HepG2 (cell line): ENCODE results near the gene IPO5. TPM values are rescaled to one million over a fixed set of nuclear protein-coding genes. Genes with fewer than 3 reads are reported as not detected.

Experiments used
- ARID3A ChIP-seq: IDR thresholded peaks from 2 replicates; pipeline ENCODE4 v1.6.1; 2012; ENCODE audit warnings: low read depth, low read length, improper control_type of control experiment
- BRD4 ChIP-seq: sonication (generic); formaldehyde crosslinking; IDR thresholded peaks from 2 replicates; pipeline ENCODE4 v1.4.0; 2020; ENCODE audit warnings: missing genetic modification reagents
- DMAP1 ChIP-seq: IDR thresholded peaks from 2 replicates; pipeline ENCODE4 v1.6.1; 2016
- DRAP1 ChIP-seq: IDR thresholded peaks from 2 replicates; pipeline ENCODE4 v1.6.1; 2016; ENCODE audit warnings: missing genetic modification reagents, missing compliant biosample characterization
- EZH2 ChIP-seq: conservative IDR thresholded peaks from 2 replicates; pipeline ENCODE4 v1.6.1; 2012; ENCODE audit warnings: mild to moderate bottlenecking, low read depth, low read length, moderate library complexity
- FOSL1 ChIP-seq: sonication (generic); formaldehyde crosslinking; IDR thresholded peaks from 2 replicates; pipeline ENCODE4 v1.9.0; 2021; ENCODE audit warnings: missing genetic modification reagents, borderline replicate concordance
- JARID2 ChIP-seq: sonication (generic); formaldehyde crosslinking; IDR thresholded peaks from 2 replicates; pipeline ENCODE4 v1.8.1; 2023; ENCODE audit warnings: missing genetic modification reagents, inconsistent platforms; ENCODE audit not compliant: insufficient replicate concordance
- KDM6A ChIP-seq: IDR thresholded peaks from 2 replicates; pipeline ENCODE4 v1.6.1; 2016; ENCODE audit warnings: low read depth
- MTA3 ChIP-seq: sonication (generic); formaldehyde crosslinking; IDR thresholded peaks from 2 replicates; pipeline ENCODE4 v1.4.0; 2020; ENCODE audit warnings: missing genetic modification reagents
- NFKB2 ChIP-seq: sonication (generic); formaldehyde crosslinking; IDR thresholded peaks from 2 replicates; pipeline ENCODE4 v1.4.0; 2020; ENCODE audit warnings: missing genetic modification reagents, borderline replicate concordance
- NKX3-1 ChIP-seq: sonication (generic); formaldehyde crosslinking; IDR thresholded peaks from 2 replicates; pipeline ENCODE4 v1.5.0; 2020; ENCODE audit warnings: missing genetic modification reagents
- NRL ChIP-seq: sonication (generic); formaldehyde crosslinking; IDR thresholded peaks from 2 replicates; pipeline ENCODE4 v1.5.0; 2020; ENCODE audit warnings: missing genetic modification reagents, mild to moderate bottlenecking, moderate library complexity, borderline replicate concordance
- RXRB ChIP-seq: IDR thresholded peaks from 2 replicates; pipeline ENCODE4 v1.6.1; 2016; ENCODE audit warnings: borderline replicate concordance, missing genetic modification reagents, missing compliant biosample characterization
- SAP130 ChIP-seq: IDR thresholded peaks from 2 replicates; pipeline ENCODE4 v1.6.1; 2016; ENCODE audit warnings: low read depth
- ZBTB44 ChIP-seq: sonication (generic); formaldehyde crosslinking; IDR thresholded peaks from 2 replicates; pipeline ENCODE4 v1.4.0; 2020; ENCODE audit warnings: missing genetic modification reagents
- ZFP90 ChIP-seq: sonication (generic); formaldehyde crosslinking; IDR thresholded peaks from 2 replicates; pipeline ENCODE4 v1.8.0; 2022; ENCODE audit warnings: missing genetic modification reagents, mild to moderate bottlenecking, inconsistent platforms, borderline replicate concordance
- ZIK1 ChIP-seq: sonication (generic); formaldehyde crosslinking; IDR thresholded peaks from 2 replicates; pipeline ENCODE4 v1.5.0; 2020; ENCODE audit warnings: mild to moderate bottlenecking, low read depth, missing genetic modification reagents, borderline replicate concordance
- ZNF251 ChIP-seq: sonication (generic); formaldehyde crosslinking; IDR thresholded peaks from 2 replicates; pipeline ENCODE4 v1.9.0; 2021; ENCODE audit warnings: mild to moderate bottlenecking, missing genetic modification reagents
- ZNF296 ChIP-seq: sonication (generic); formaldehyde crosslinking; conservative IDR thresholded peaks from 2 replicates; pipeline ENCODE4 v1.5.0; 2020; ENCODE audit warnings: mild to moderate bottlenecking, missing genetic modification reagents
- ZNF367 ChIP-seq: sonication (generic); formaldehyde crosslinking; IDR thresholded peaks from 2 replicates; pipeline ENCODE4 v1.4.0; 2020; ENCODE audit warnings: missing genetic modification reagents, borderline replicate concordance
- ZNF704 ChIP-seq: sonication (generic); formaldehyde crosslinking; IDR thresholded peaks from 2 replicates; pipeline ENCODE4 v1.8.1; 2023; ENCODE audit warnings: mild to moderate bottlenecking, inconsistent platforms, moderate library complexity, missing genetic modification reagents, borderline replicate concordance
- ZNF709 ChIP-seq: sonication (generic); formaldehyde crosslinking; IDR thresholded peaks from 2 replicates; pipeline ENCODE4 v1.5.0; 2020; ENCODE audit warnings: mild to moderate bottlenecking, missing genetic modification reagents
- ZNF720 ChIP-seq: sonication (generic); formaldehyde crosslinking; IDR thresholded peaks from 2 replicates; pipeline ENCODE4 v1.4.0; 2020; ENCODE audit warnings: missing genetic modification reagents
- ZNF83 ChIP-seq: sonication (generic); formaldehyde crosslinking; IDR thresholded peaks from 2 replicates; pipeline ENCODE4 v1.4.0; 2020; ENCODE audit warnings: missing genetic modification reagents, mild to moderate bottlenecking, borderline replicate concordance
- ZSCAN22 ChIP-seq: sonication (generic); formaldehyde crosslinking; IDR thresholded peaks from 2 replicates; pipeline ENCODE4 v1.4.0; 2020; ENCODE audit warnings: mild to moderate bottlenecking, missing genetic modification reagents
- polyA plus RNA-seq, 8 experiments: library from polyadenylated mRNA; depleted of rRNA in 3 of 8; stranded (reverse) in 7 of 8; unstranded in 1 of 8; fragments of >200 nt; fragmentation: Illumina TruSeq in 4 of 8; extraction: Trizol in 4 of 8; gene quantifications; 2 replicates each; pipeline versions ENCODE4 v1.2.1 to v1.2.3, GENCODE V29; 2011 to 2016; ENCODE audit warnings: low read depth in 4 of 8, missing spikeins in 1 of 8, mixed read lengths in 1 of 8; ENCODE audit not compliant: insufficient read depth in 1 of 8
- total RNA-seq, 5 experiments: library from RNA; depleted of rRNA; stranded (reverse); fragments of >200 nt; fragmentation: Illumina TruSeq; extraction: Trizol; gene quantifications; 2 replicates each; pipeline ENCODE4 v1.2.3, GENCODE V29; 2016; ENCODE audit warnings: low read depth in 1 of 5

The IPO5 gene
- total and polyA plus RNA-seq, 2 of the 13 experiments (the other 11 are each of a cell fraction or from before 2014, with no cell fraction given) = 155 to 242 TPM

GRCh38 chr13:98033277-98034247 lies 80.1 kb downstream of the IPO5 start (continued):
- TF ChIP-seq ZNF296 (CRISPR knock-in tag) = no peak
- TF ChIP-seq ARID3A = 0 out of 2 replicates have a peak, but pooled peaks have one; percentile 34
- peak; percentile 62 for TF ChIP-seq SAP130 (CRISPR knock-in tag)
- no peak for TF ChIP-seq FOSL1 (CRISPR knock-in tag)
- no peak for TF ChIP-seq NFKB2
- no peak for TF ChIP-seq ZNF709 (CRISPR knock-in tag)
- TF ChIP-seq ZIK1 (CRISPR knock-in tag) = no peak
- TF ChIP-seq DRAP1 (CRISPR knock-in tag) = peak; percentile 32; the same call in 1 of the 2 replicates
- TF ChIP-seq MTA3 (CRISPR knock-in tag) = no peak
- no peak for TF ChIP-seq NKX3-1 (CRISPR knock-in tag)
- 0 out of 2 replicates have a peak, but pooled peaks have one; percentile 11 for TF ChIP-seq KDM6A (CRISPR knock-in tag)
- TF ChIP-seq DMAP1 (CRISPR knock-in tag) = 0 out of 2 replicates have a peak, but pooled peaks have one; percentile 23
- no peak for TF ChIP-seq ZNF83 (CRISPR knock-in tag)
- no peak for TF ChIP-seq ZNF720 (CRISPR knock-in tag)
- no peak for TF ChIP-seq EZH2
- no peak for TF ChIP-seq ZNF704 (CRISPR knock-in tag)
- no peak for TF ChIP-seq ZFP90 (CRISPR knock-in tag)
- TF ChIP-seq JARID2 (CRISPR knock-in tag) = peak; percentile 21
- no peak for TF ChIP-seq BRD4
- no peak for TF ChIP-seq ZSCAN22 (CRISPR knock-in tag)
- TF ChIP-seq ZNF251 (CRISPR knock-in tag) = no peak
- no peak for TF ChIP-seq ZNF367 (CRISPR knock-in tag)
- no peak for TF ChIP-seq ZBTB44
- peak; percentile 40; the same call in 1 of the 2 replicates for TF ChIP-seq RXRB (CRISPR knock-in tag)
- no peak for TF ChIP-seq NRL
